SK-N-SH treated with all-trans-retinoic acid at 6 μM for 48 hours (cell line): ENCODE results near the gene USP5.

ENCODE experiments used
- ARNTL ChIP-seq: fragments of 450-650 bp; formaldehyde crosslinking; IDR thresholded peaks from 2 replicates; pipeline ENCODE4 v1.5.0; 2020; ENCODE audit warnings: low read depth, mild to moderate bottlenecking, moderate library complexity, borderline replicate concordance
- BACH2 ChIP-seq: fragments of 250-450 bp; sonication (Bioruptor Pico); IDR thresholded peaks from 2 replicates; pipeline ENCODE4 v1.9.0; 2021; ENCODE audit warnings: mild to moderate bottlenecking, borderline replicate concordance
- ESRRG ChIP-seq: fragments of 250-450 bp; sonication (Bioruptor Pico); IDR thresholded peaks from 2 replicates; pipeline ENCODE4 v1.6.1; 2021; ENCODE audit warnings: mild to moderate bottlenecking

DNA sequence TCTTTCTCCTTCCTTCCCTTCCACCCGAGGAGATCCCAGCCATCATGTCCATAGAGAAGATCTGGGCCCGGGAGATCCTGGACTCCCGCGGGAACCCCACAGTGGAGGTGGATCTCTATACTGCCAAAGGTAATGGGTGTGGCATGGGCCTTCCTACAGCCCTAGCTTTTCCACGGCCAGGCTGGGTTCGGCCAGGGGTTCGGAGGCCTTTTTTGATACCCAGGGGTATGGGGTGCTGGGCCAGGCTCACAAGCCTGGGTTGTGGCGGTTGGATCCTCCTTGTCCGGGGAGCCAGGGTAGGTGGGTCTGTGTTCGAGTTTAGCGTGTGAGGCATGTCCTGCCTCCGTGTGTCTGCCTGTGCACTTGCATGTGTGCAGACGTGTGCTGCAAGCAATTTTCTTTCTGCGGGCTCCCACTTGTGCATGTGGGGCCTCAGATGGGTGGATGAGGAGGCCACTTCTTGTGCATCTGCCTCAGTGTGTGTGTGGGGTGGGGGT, 63.9 kb downstream of the USP5 start:
- TF ChIP-seq ARNTL (CRISPR knock-in tag) (no peak), ESRRG (CRISPR knock-in tag) (no peak), BACH2 (no peak)
